H9 (cell line): ENCODE results near the gene OTOF. TPM values are rescaled to one million over a fixed set of nuclear protein-coding genes. Genes with fewer than 3 reads are reported as not detected.

ENCODE experiments used
- DNase-seq: peaks from one replicate; pipeline ENCODE4 v3.0.0-alpha.2; 2017
- H2AFZ ChIP-seq: one replicate; pipeline ENCODE4 v1.6.1; 2013; ENCODE audit warnings: mild to moderate bottlenecking, low read length, control low read depth, moderate library complexity
- H2AK5ac ChIP-seq: 2 replicates; pipeline ENCODE4 v1.6.1; 2013; ENCODE audit warnings: low read length, control low read depth, mixed read lengths; ENCODE audit not compliant: insufficient read length
- H2BK120ac ChIP-seq: one replicate; pipeline ENCODE4 v1.6.1; 2013; ENCODE audit warnings: low read depth, mild to moderate bottlenecking, low read length, control low read depth, inconsistent platforms; ENCODE audit not compliant: poor library complexity, severe bottlenecking
- H2BK12ac ChIP-seq: 2 replicates; pipeline ENCODE4 v1.6.1; 2013; ENCODE audit warnings: low read length, control low read depth, mixed read lengths, low read depth; ENCODE audit not compliant: insufficient read length
- H2BK15ac ChIP-seq: 2 replicates; pipeline ENCODE4 v1.6.1; 2013; ENCODE audit warnings: low read depth, low read length, control low read depth
- H2BK20ac ChIP-seq: one replicate; pipeline ENCODE4 v1.6.1; 2013; ENCODE audit warnings: low read depth, mild to moderate bottlenecking, low read length, control low read depth, inconsistent platforms; ENCODE audit not compliant: poor library complexity, severe bottlenecking
- H2BK5ac ChIP-seq: 2 replicates; pipeline ENCODE4 v1.6.1; 2013; ENCODE audit warnings: low read length, control low read depth, mixed read lengths; ENCODE audit not compliant: insufficient read length
- H3K14ac ChIP-seq: 2 replicates; pipeline ENCODE4 v1.6.1; 2013; ENCODE audit warnings: low read length, control low read depth; ENCODE audit not compliant: insufficient read depth
- H3K18ac ChIP-seq: 2 replicates; pipeline ENCODE4 v1.6.1; 2013; ENCODE audit warnings: low read depth, mild to moderate bottlenecking, mixed read lengths, low read length, control low read depth; ENCODE audit not compliant: insufficient read length
- H3K23ac ChIP-seq: 2 replicates; pipeline ENCODE4 v1.6.1; 2013; ENCODE audit warnings: low read length, control low read depth, mixed read lengths, low read depth; ENCODE audit not compliant: insufficient read length
- H3K23me2 ChIP-seq: 2 replicates; pipeline ENCODE4 v1.6.1; 2013; ENCODE audit warnings: low read depth, mild to moderate bottlenecking, mixed read lengths, low read length, control low read depth; ENCODE audit not compliant: insufficient read length, poor library complexity, severe bottlenecking
- H3K27ac ChIP-seq: 2 replicates; pipeline ENCODE4 v1.5.1; 2013; ENCODE audit warnings: low read length, control low read depth, mixed read lengths, low read depth; ENCODE audit not compliant: insufficient read length
- H3K27me3 ChIP-seq: 2 replicates; pipeline ENCODE4 v1.6.1; 2013; ENCODE audit warnings: low read length, control low read depth, inconsistent platforms; ENCODE audit not compliant: insufficient read depth
- H3K4ac ChIP-seq: 2 replicates; pipeline ENCODE4 v1.6.1; 2013; ENCODE audit warnings: low read depth, mild to moderate bottlenecking, control low read depth, inconsistent platforms, low read length, moderate library complexity
- H3K4me1 ChIP-seq: 2 replicates; pipeline ENCODE4 v1.6.1; 2013; ENCODE audit warnings: low read length, control low read depth, inconsistent platforms; ENCODE audit not compliant: insufficient read depth
- H3K4me2 ChIP-seq: 2 replicates; pipeline ENCODE4 v1.6.1; 2013; ENCODE audit warnings: low read length, control low read depth, mixed read lengths; ENCODE audit not compliant: insufficient read length, insufficient read depth
- H3K56ac ChIP-seq: 2 replicates; pipeline ENCODE4 v1.6.1; 2013; ENCODE audit warnings: low read depth, mild to moderate bottlenecking, mixed read lengths, low read length, control low read depth; ENCODE audit not compliant: insufficient read length
- H3K79me1 ChIP-seq: 2 replicates; pipeline ENCODE4 v1.6.1; 2013; ENCODE audit warnings: low read depth, mild to moderate bottlenecking, moderate library complexity, low read length, control low read depth, inconsistent platforms; ENCODE audit not compliant: insufficient read depth, poor library complexity, severe bottlenecking
- H3K79me2 ChIP-seq: 2 replicates; pipeline ENCODE4 v1.6.1; 2013; ENCODE audit warnings: low read length, control low read depth, inconsistent platforms; ENCODE audit not compliant: insufficient read depth
- H3K9ac ChIP-seq: 2 replicates; pipeline ENCODE4 v1.6.1; 2013; ENCODE audit warnings: low read length, control low read depth, mixed read lengths; ENCODE audit not compliant: insufficient read length; ENCODE audit errors: extremely low read depth
- H3K9me3 ChIP-seq: one replicate; pipeline ENCODE4 v1.6.1; 2013; ENCODE audit warnings: low read depth, low read length, inconsistent platforms; ENCODE audit not compliant: control insufficient read depth
- H3T11ph ChIP-seq: one replicate; pipeline ENCODE4 v1.6.1; 2013; ENCODE audit warnings: mild to moderate bottlenecking, low read length, control low read depth, inconsistent platforms
- H4K20me1 ChIP-seq: one replicate; pipeline ENCODE4 v1.6.1; 2013; ENCODE audit not compliant: control insufficient read depth, insufficient read length, insufficient read depth
- H4K5ac ChIP-seq: 2 replicates; pipeline ENCODE4 v1.6.1; 2013; ENCODE audit warnings: low read depth, mild to moderate bottlenecking, mixed read lengths, low read length, control low read depth; ENCODE audit not compliant: insufficient read length
- H4K8ac ChIP-seq: replicated peaks from 2 replicates; pipeline ENCODE4 v1.6.1; 2013; ENCODE audit warnings: low read length, control low read depth, mixed read lengths, low read depth; ENCODE audit not compliant: insufficient read length
- H4K91ac ChIP-seq: 2 replicates; pipeline ENCODE4 v1.6.1; 2013; ENCODE audit warnings: low read depth, mild to moderate bottlenecking, moderate library complexity, mixed read lengths, low read length, control low read depth; ENCODE audit not compliant: insufficient read length
- H3K27ac Mint-ChIP-seq, 3 experiments: 2 replicates in 2 of 3; 3 replicates in 1 of 3; pipeline ENCODE4 v1.8.0; 2020 to 2021; ENCODE audit warnings: mixed read lengths in 3 of 3, mild to moderate bottlenecking in 1 of 3, moderate library complexity in 1 of 3
- H3K27me3 Mint-ChIP-seq: 2 replicates; pipeline ENCODE4 v1.8.0; 2021; ENCODE audit warnings: low read depth, mild to moderate bottlenecking, moderate library complexity, mixed read lengths
- H3K36me3 Mint-ChIP-seq, 3 experiments: 2 replicates in 2 of 3; 3 replicates in 1 of 3; pipeline ENCODE4 v1.8.0; 2020 to 2021; ENCODE audit warnings: low read depth in 3 of 3, mixed read lengths in 3 of 3; ENCODE audit not compliant: insufficient read depth in 1 of 3
- H3K4me1 Mint-ChIP-seq, 2 experiments: 2 replicates each; pipeline ENCODE4 v1.8.0; 2020; ENCODE audit warnings: mixed read lengths in 2 of 2
- H3K4me3 Mint-ChIP-seq, 2 experiments: 2 replicates in 1 of 2; 3 replicates in 1 of 2; pipeline ENCODE4 v1.8.0; 2020 to 2021; ENCODE audit warnings: mild to moderate bottlenecking in 2 of 2, mixed read lengths in 2 of 2, moderate library complexity in 1 of 2
- H3K9me3 Mint-ChIP-seq, 2 experiments: 2 replicates in 1 of 2; 3 replicates in 1 of 2; pipeline ENCODE4 v1.8.0; 2020; ENCODE audit warnings: mild to moderate bottlenecking in 2 of 2, mixed read lengths in 2 of 2, moderate library complexity in 1 of 2
- WGBS: extraction: QIAGEN DNeasy Blood & Tissue Kit; methylation state at CpG from one replicate; pipeline ENCODE4 v1.1.7; 2013; ENCODE audit warnings: missing lambda C conversion rate, low lambda C conversion rate, mixed read lengths; ENCODE audit not compliant: insufficient read length; ENCODE audit errors: extremely low coverage; 5-methylcytosine and 5-hydroxymethylcytosine counted together
- total RNA-seq: library from RNA; stranded (reverse); gene quantifications from 2 replicates; pipeline ENCODE4 v1.2.1, GENCODE V29; 2021
- TF ChIP-seq, protein P1 (sequence below): fragments of 200-600 bp; sonication (generic); conservative IDR thresholded peaks from 3 replicates; pipeline ENCODE4 v1.8.0; 2021; ENCODE audit warnings: antibody characterized with exemption, mild to moderate bottlenecking

Gene OTOF
- total RNA-seq, 1 experiment from 2014 or later = 0.35 TPM

DNA sequence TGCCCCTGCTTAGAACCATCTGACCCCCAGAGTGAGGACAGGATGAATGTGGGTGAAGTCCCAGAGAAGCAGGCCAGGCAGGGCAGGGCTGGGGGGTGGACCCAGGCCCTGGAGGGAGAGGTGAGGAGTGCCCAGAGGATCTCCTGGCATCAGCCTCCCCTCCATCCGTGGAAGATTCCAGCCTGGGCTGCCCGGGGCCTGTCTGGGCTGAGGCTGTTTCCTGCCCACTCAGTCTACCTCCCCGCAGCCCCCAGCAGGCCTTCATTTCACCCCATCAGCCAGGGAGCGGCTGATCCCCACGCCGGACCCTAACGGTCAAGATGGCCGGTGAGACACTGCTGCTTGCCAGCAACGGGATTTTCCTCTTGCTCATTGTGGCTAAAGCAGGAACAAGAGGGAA, 35.3 kb upstream of the OTOF start:
- no peak overlapping the region for H3K27ac Mint-ChIP-seq
- no peak overlapping the region for H3K56ac ChIP-seq
- no peaks in the 10 kb centered on the region for H3K36me3 Mint-ChIP-seq
- peaks cover 8% of the 10 kb centered on the region for H3K27me3 Mint-ChIP-seq
- no peaks in the 10 kb centered on the region for H3K9me3 ChIP-seq
- H3K79me1 ChIP-seq = no peaks in the 10 kb centered on the region
- H2BK20ac ChIP-seq = no peak overlapping the region
- H3K27me3 ChIP-seq = no peaks in the 10 kb centered on the region
- no CpG with 5 or more reads among the region's 9 CpGs for WGBS
- no peak overlapping the region for H2AK5ac ChIP-seq
- no peak overlapping the region for H3K4me2 ChIP-seq
- no peaks in the 10 kb centered on the region for H3K79me2 ChIP-seq
- H2BK15ac ChIP-seq = no peak overlapping the region
- no peak overlapping the region for H2BK12ac ChIP-seq
- H2AFZ ChIP-seq = no peak overlapping the region
- DNase-seq = no peak
- H3T11ph ChIP-seq = no peak overlapping the region
- TF ChIP-seq, protein P1, sequence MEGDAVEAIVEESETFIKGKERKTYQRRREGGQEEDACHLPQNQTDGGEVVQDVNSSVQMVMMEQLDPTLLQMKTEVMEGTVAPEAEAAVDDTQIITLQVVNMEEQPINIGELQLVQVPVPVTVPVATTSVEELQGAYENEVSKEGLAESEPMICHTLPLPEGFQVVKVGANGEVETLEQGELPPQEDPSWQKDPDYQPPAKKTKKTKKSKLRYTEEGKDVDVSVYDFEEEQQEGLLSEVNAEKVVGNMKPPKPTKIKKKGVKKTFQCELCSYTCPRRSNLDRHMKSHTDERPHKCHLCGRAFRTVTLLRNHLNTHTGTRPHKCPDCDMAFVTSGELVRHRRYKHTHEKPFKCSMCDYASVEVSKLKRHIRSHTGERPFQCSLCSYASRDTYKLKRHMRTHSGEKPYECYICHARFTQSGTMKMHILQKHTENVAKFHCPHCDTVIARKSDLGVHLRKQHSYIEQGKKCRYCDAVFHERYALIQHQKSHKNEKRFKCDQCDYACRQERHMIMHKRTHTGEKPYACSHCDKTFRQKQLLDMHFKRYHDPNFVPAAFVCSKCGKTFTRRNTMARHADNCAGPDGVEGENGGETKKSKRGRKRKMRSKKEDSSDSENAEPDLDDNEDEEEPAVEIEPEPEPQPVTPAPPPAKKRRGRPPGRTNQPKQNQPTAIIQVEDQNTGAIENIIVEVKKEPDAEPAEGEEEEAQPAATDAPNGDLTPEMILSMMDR = no peak
- H4K8ac ChIP-seq = no peak overlapping the region
- no peak overlapping the region for H3K9ac ChIP-seq
- no peaks in the 10 kb centered on the region for H3K4me1 ChIP-seq
- H3K9me3 Mint-ChIP-seq = no peaks in the 10 kb centered on the region
- H3K18ac ChIP-seq = no peak overlapping the region
- H2BK120ac ChIP-seq = no peak overlapping the region
- H3K23me2 ChIP-seq = no peaks in the 10 kb centered on the region
- no peaks in the 10 kb centered on the region for H3K4me1 Mint-ChIP-seq
- H3K4ac ChIP-seq = no peak overlapping the region
- no peak overlapping the region for H4K5ac ChIP-seq
- no peak overlapping the region for H3K23ac ChIP-seq
- no peak overlapping the region; the same call in 1 of the 2 replicates for H3K14ac ChIP-seq
- no peak overlapping the region for H3K4me3 Mint-ChIP-seq
- H3K27ac ChIP-seq = no peak overlapping the region
- no peak overlapping the region for H4K91ac ChIP-seq
- no peaks in the 10 kb centered on the region for H4K20me1 ChIP-seq
- H2BK5ac ChIP-seq = no peak overlapping the region
